CD14-positive monocyte (primary cell): ENCODE results near the gene OR5B3. TPM values are rescaled to one million over a fixed set of nuclear protein-coding genes. Genes with fewer than 3 reads are reported as not detected.
A peak's percentile ranks its signal among the peaks of the same experiment; 100 is the strongest.

Experiments used
- DNase-seq, 3 donors: peaks; one replicate each; pipeline ENCODE4 v3.0.0-alpha.2; 2011 to 2022
- H2AFZ ChIP-seq: 2 replicates; pipeline ENCODE4 v1.6.0; 2012; ENCODE audit warnings: mild to moderate bottlenecking, low read depth, low read length, inconsistent platforms; ENCODE audit not compliant: insufficient read depth, poor library complexity, severe bottlenecking
- H3K27ac ChIP-seq, 2 donors: 1 replicate in 1 of 2; 2 replicates in 1 of 2; pipeline ENCODE4 v1.5.1; 2012 to 2013; ENCODE audit warnings: low read length in 2 of 2, control low read depth in 1 of 2, inconsistent platforms in 1 of 2, low read depth in 1 of 2, mild to moderate bottlenecking in 1 of 2
- H3K27me3 ChIP-seq, 2 donors: one replicate each; pipeline versions ENCODE4 v1.6.0 to v1.6.1; 2011 to 2013; ENCODE audit warnings: low read length in 2 of 2; ENCODE audit not compliant: control insufficient read depth in 2 of 2, insufficient read depth in 2 of 2
- H3K36me3 ChIP-seq, 2 donors: replicated peaks in 1 of 2; 1 replicate in 1 of 2; 2 replicates in 1 of 2; pipeline versions ENCODE4 v1.5.1 to v1.6.1; 2012 to 2013; ENCODE audit warnings: low read length in 2 of 2, control low read depth in 1 of 2, inconsistent platforms in 1 of 2, mild to moderate bottlenecking in 1 of 2; ENCODE audit not compliant: insufficient read depth in 2 of 2, control insufficient read depth in 1 of 2
- H3K4me1 ChIP-seq, 2 donors: 1 replicate in 1 of 2; 2 replicates in 1 of 2; pipeline versions ENCODE4 v1.5.1 to v1.6.1; 2012 to 2013; ENCODE audit warnings: low read length in 2 of 2, control low read depth in 1 of 2, inconsistent platforms in 1 of 2, mild to moderate bottlenecking in 1 of 2, moderate library complexity in 1 of 2; ENCODE audit not compliant: insufficient read depth in 2 of 2, control insufficient read depth in 1 of 2
- H3K4me2 ChIP-seq: replicated peaks from 2 replicates; pipeline ENCODE3; 2012; ENCODE audit warnings: low read length, moderate library complexity, mild to moderate bottlenecking; ENCODE audit not compliant: poor library complexity, severe bottlenecking; ENCODE audit errors: extremely low read depth
- H3K4me3 ChIP-seq, 3 experiments: fragments of 200-600 bp in 1 of 3; sonication (generic) in 1 of 3; replicated peaks in 1 of 3; 1 replicate in 2 of 3; 2 replicates in 1 of 3; pipeline ENCODE4 v1.5.1; 2011 to 2013; ENCODE audit warnings: low read length in 3 of 3, mild to moderate bottlenecking in 3 of 3, control low read depth in 2 of 3, low read depth in 2 of 3, inconsistent platforms in 1 of 3, moderate library complexity in 1 of 3
- H3K79me2 ChIP-seq: 2 replicates; pipeline ENCODE4 v1.6.0; 2012; ENCODE audit warnings: mild to moderate bottlenecking, control low read depth, inconsistent platforms, low read length, moderate library complexity; ENCODE audit not compliant: insufficient read depth
- H3K9ac ChIP-seq: 2 replicates; pipeline ENCODE4 v1.6.0; 2017; ENCODE audit warnings: low read length, mild to moderate bottlenecking; ENCODE audit not compliant: insufficient read depth, poor library complexity, severe bottlenecking
- H3K9me3 ChIP-seq, 2 donors: replicated peaks in 1 of 2; 1 replicate in 1 of 2; 2 replicates in 1 of 2; pipeline versions ENCODE4 v1.5.1 to v1.6.1; 2012 to 2013; ENCODE audit warnings: low read length in 2 of 2, control low read depth in 1 of 2; ENCODE audit not compliant: control insufficient read depth in 1 of 2, insufficient read depth in 1 of 2
- H4K20me1 ChIP-seq: 2 replicates; pipeline ENCODE4 v1.6.0; 2012; ENCODE audit warnings: mild to moderate bottlenecking, low read length, control low read depth, moderate library complexity; ENCODE audit not compliant: insufficient read depth
- H3K27ac Mint-ChIP-seq, 7 donors: one replicate each; pipeline ENCODE4 v1.8.0; 2020; ENCODE audit warnings: mild to moderate bottlenecking in 7 of 7, mixed read lengths in 7 of 7, moderate library complexity in 6 of 7, inconsistent platforms in 2 of 7
- H3K27me3 Mint-ChIP-seq, 3 donors: one replicate each; pipeline ENCODE4 v1.8.0; 2021 to 2022; ENCODE audit warnings: low read depth in 3 of 3, mild to moderate bottlenecking in 3 of 3, mixed read lengths in 3 of 3, moderate library complexity in 3 of 3, inconsistent platforms in 1 of 3
- H3K36me3 Mint-ChIP-seq, 2 donors: one replicate each; pipeline ENCODE4 v1.8.0; 2020; ENCODE audit warnings: mixed read lengths in 2 of 2, inconsistent platforms in 1 of 2, mild to moderate bottlenecking in 1 of 2
- H3K4me1 Mint-ChIP-seq: one replicate; pipeline ENCODE4 v1.8.0; 2020; ENCODE audit warnings: mild to moderate bottlenecking, mixed read lengths
- H3K4me3 Mint-ChIP-seq, 2 donors: one replicate each; pipeline ENCODE4 v1.8.0; 2020; ENCODE audit warnings: mild to moderate bottlenecking in 2 of 2, mixed read lengths in 2 of 2, moderate library complexity in 1 of 2
- H3K9me3 Mint-ChIP-seq, 7 donors: one replicate each; pipeline ENCODE4 v1.8.0; 2020 to 2022; ENCODE audit warnings: mixed read lengths in 7 of 7, mild to moderate bottlenecking in 6 of 7, moderate library complexity in 6 of 7, inconsistent platforms in 2 of 7
- WGBS: methylation state at CpG from one replicate; pipeline ENCODE4 v1.1.5; 2013; ENCODE audit warnings: missing lambda C conversion rate; ENCODE audit not compliant: insufficient coverage; 5-methylcytosine and 5-hydroxymethylcytosine counted together
- intact Hi-C, 2 donors: fragments of 100-400 bp; cut with micrococcal nuclease; formaldehyde crosslinking; loops; one replicate each; pipeline versions ENCODE4 v1.15.0 to v1.15.1; 2023
- polyA plus RNA-seq, 3 donors: library from polyadenylated mRNA; depleted of rRNA in 1 of 3; unstranded in 2 of 3; stranded (reverse) in 1 of 3; fragments of 300-500 nt in 2 of 3; fragments of >200 nt in 1 of 3; fragmentation: Illumina TruSeq in 2 of 3; gene quantifications; 1 replicate in 2 of 3; 2 replicates in 1 of 3; pipeline ENCODE4 v1.2.3, GENCODE V29; 2012 to 2021
- TF ChIP-seq, protein P1 (sequence below): fragments of 200-600 bp; IDR thresholded peaks from one replicate; pipeline ENCODE4 v1.8.0; 2022; ENCODE audit warnings: antibody characterized with exemption, mild to moderate bottlenecking

OR5B3 gene
- polyA plus RNA-seq, 3 donors = not detected

GRCh38 chr11:58354727-58355126, 51.9 kb downstream of the OR5B3 start:
- Histone ChIP-seq H3K9me3 (no peaks in the 10 kb centered on the region), H3K36me3 (no peaks in the 10 kb centered on the region), H2AFZ (no peak overlapping the region), H3K27me3 (no peaks in the 10 kb centered on the region), H3K4me1 (no peaks in the 10 kb centered on the region), H3K9ac (no peak overlapping the region), H3K4me3 (no peak overlapping the region), H3K4me2 (no peak overlapping the region), H3K27ac (no peak overlapping the region), H4K20me1 (no peaks in the 10 kb centered on the region), H3K79me2 (no peaks in the 10 kb centered on the region)
- no peak overlapping the region for H3K4me3 Mint-ChIP-seq
- intact Hi-C loops = no loop called here
- WGBS = no CpG with 5 or more reads among the region's 3 CpGs
- H3K4me1 Mint-ChIP-seq = no peaks in the 10 kb centered on the region
- H3K9me3 Mint-ChIP-seq = peaks cover 0 to 1% (median 0%) of the 10 kb centered on the region in 7 donors
- peak overlapping the region in 1 of 7 donors; percentile 12 for H3K27ac Mint-ChIP-seq
- TF ChIP-seq, protein P1, sequence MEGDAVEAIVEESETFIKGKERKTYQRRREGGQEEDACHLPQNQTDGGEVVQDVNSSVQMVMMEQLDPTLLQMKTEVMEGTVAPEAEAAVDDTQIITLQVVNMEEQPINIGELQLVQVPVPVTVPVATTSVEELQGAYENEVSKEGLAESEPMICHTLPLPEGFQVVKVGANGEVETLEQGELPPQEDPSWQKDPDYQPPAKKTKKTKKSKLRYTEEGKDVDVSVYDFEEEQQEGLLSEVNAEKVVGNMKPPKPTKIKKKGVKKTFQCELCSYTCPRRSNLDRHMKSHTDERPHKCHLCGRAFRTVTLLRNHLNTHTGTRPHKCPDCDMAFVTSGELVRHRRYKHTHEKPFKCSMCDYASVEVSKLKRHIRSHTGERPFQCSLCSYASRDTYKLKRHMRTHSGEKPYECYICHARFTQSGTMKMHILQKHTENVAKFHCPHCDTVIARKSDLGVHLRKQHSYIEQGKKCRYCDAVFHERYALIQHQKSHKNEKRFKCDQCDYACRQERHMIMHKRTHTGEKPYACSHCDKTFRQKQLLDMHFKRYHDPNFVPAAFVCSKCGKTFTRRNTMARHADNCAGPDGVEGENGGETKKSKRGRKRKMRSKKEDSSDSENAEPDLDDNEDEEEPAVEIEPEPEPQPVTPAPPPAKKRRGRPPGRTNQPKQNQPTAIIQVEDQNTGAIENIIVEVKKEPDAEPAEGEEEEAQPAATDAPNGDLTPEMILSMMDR = no peak
- no peak for DNase-seq
- H3K27me3 Mint-ChIP-seq = peaks cover 0 to 7% (median 4%) of the 10 kb centered on the region in 3 donors
- H3K36me3 Mint-ChIP-seq = no peaks in the 10 kb centered on the region

Other genes with a start within 250 kb of the OR5B3 start
- not detected for gene OR9Q2, start 217.8 kb downstream of the OR5B3 start, polyA plus RNA-seq
- not detected for gene OR1S2, start 202.7 kb downstream of the OR5B3 start, polyA plus RNA-seq
- gene OR1S1, start 194.2 kb downstream of the OR5B3 start, polyA plus RNA-seq = not detected
- gene OR10Q1, start 178.0 kb downstream of the OR5B3 start, polyA plus RNA-seq = not detected
- not detected for gene OR10W1, start 138.6 kb downstream of the OR5B3 start, polyA plus RNA-seq
- gene OR5B17, start 47.8 kb downstream of the OR5B3 start, polyA plus RNA-seq = not detected
- gene OR5B2, start 21.2 kb upstream of the OR5B3 start, polyA plus RNA-seq = not detected
- not detected for gene OR5B12, start 35.4 kb upstream of the OR5B3 start, polyA plus RNA-seq
- under 1 TPM in 1 of 3 donors, not detected in 2; 0.12 TPM for gene OR5B21, start 101.2 kb upstream of the OR5B3 start, polyA plus RNA-seq
- gene LPXN, start 169.0 kb upstream of the OR5B3 start, polyA plus RNA-seq = 100 to 1,000 TPM in 2 of 3 donors, 10 to 100 TPM in 1; 81.3 to 133 (median 101) TPM
- gene ZFP91, start 172.2 kb upstream of the OR5B3 start, polyA plus RNA-seq = 10 to 100 TPM in 1 of 3 donors, 1 to 10 TPM in 2; 8.0 to 15.8 (median 8.3) TPM
- 1 to 10 TPM in 1 of 3 donors, not detected in 2; 2.1 TPM for gene CNTF, start 215.8 kb upstream of the OR5B3 start, polyA plus RNA-seq